Activated T-cell treated with anti-CD3 and anti-CD28 coated beads, Interleukin-2, amount 50 U/mL, for 48 hours (primary cell): ENCODE data around the gene USE1.
A peak's percentile ranks its signal among the peaks of the same experiment; 100 is the strongest.

Experiments used
- DNase-seq, 2 experiments: peaks; one replicate each; pipeline ENCODE4 v3.0.0-alpha.2; 2020

The USE1 gene

GRCh38 chr19:17205237-17206140, 9.7 kb upstream of the USE1 start:
- DNase-seq: peak; percentile 61 to 73

- no peak for DNase-seq
These were observed 8.2 kb upstream of the USE1 start for GRCh38 chr19:17206736-17207581.

- peak; percentile 74 to 81 for DNase-seq
These were observed 5.8 kb upstream of the USE1 start for GRCh38 chr19:17209126-17210036.

GRCh38 chr19:17210296-17210695, 4.9 kb upstream of the USE1 start:
- no peak for DNase-seq

- no peak for DNase-seq
These were observed 3.4 kb upstream of the USE1 start for GRCh38 chr19:17211547-17212446.

GRCh38 chr19:17213334-17213733, 1.8 kb upstream of the USE1 start:
- no peak for DNase-seq

- DNase-seq: no peak
These were observed 540 bp upstream of the USE1 start for GRCh38 chr19:17214508-17215126.

- no peak for DNase-seq
These were observed 1.0 kb downstream of the USE1 start for GRCh38 chr19:17216058-17216670.

GRCh38 chr19:17219286-17219685, 4.1 kb downstream of the USE1 start:
- no peak for DNase-seq

- no peak for DNase-seq
These were observed 5.1 kb downstream of the USE1 start for GRCh38 chr19:17220207-17220758.

GRCh38 chr19:17225053-17225452, 9.9 kb downstream of the USE1 start:
- no peak for DNase-seq

- DNase-seq: peak; percentile 95 to 97
These were observed 11.1 kb downstream of the USE1 start, which contains the start of gene OCEL1 for GRCh38 chr19:17226002-17226933. Gene OCEL1, plus strand, starts transcription at chr19:17226226. Its CDS starts 22 bp downstream, at chr19:17226248.

GRCh38 chr19:17227798-17228367, 12.7 kb downstream of the USE1 start:
- DNase-seq: no peak

- DNase-seq: no peak
These were observed 14.7 kb downstream of the USE1 start for GRCh38 chr19:17229890-17230289.

GRCh38 chr19:17232258-17232657, 17.1 kb downstream of the USE1 start:
- DNase-seq: no peak

GRCh38 chr19:17234911-17235299, 19.7 kb downstream of the USE1 start:
- peak; percentile 83 to 86 for DNase-seq

GRCh38 chr19:17235300-17235970, 20.3 kb downstream of the USE1 start:
- DNase-seq: peak; percentile 75 to 85
